HG03045 (cell line): ENCODE results near the gene PPP2R3A.
"Not testable (repeated sequence)": the region's sequence is repeated elsewhere in the genome, so short reads cannot be mapped to it uniquely, and the experiment has no call there.

Experiments
- ATAC-seq: cut with Tn5 transposase; IDR thresholded peaks from one replicate; pipeline ENCODE4 v1.9.1; 2021; ENCODE audit warnings: mild to moderate bottlenecking, moderate library complexity; ENCODE audit not compliant: unreplicated experiment

Gene PPP2R3A

DNA sequence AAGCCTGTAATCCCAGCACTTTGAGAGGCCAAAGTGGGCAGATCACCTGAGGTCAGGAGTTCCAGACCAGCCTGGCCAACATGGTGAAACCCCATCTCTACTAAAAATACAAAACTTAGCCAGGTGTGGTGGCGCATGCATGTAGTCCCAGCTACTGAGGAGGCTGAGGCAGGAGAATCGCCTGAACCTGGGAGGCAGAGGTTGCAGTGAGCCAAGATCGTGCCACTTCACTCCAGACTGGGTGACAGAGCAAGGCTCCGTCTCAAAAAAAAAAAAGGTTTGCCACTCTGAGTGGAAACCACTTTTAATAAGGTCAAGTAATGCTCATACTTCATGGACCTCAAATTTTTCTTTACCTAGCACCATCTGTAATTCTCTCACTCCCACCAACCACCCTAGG is 178.9 kb downstream of the PPP2R3A start:
- ATAC-seq, result not testable (repeated sequence)

DNA sequence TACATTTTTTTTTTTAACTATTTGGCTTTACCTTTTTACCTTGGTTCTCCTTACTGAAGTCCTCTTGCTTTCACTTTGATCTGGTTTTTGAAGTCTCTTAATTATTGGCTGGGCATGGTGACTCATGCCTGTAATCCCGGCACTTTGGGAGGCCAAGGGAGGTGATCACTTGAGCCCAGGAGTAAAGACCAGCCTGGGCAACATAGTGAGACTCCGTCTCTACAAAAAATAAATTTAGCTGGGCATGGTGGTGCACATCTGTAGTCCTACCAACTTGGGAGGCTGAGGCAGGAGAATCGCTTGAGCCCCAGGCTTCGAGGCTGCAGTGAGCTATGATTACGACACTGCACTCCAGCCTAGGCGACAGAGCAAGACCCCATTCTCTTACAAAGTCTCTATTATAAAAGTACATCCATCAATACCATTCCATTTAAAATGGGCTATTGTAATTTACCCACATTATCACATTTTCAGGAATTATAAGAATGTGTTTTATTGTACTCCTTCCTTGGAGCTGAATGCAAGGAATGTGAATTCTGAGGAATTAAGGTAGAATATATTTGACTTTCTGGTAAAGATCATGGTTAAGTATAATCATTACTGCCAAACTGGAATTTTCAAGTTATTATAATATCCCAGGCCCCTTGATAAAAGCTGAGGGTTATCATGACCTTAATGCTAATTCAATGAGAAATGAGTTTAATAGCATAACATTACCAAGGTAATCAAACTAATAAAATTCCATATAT is 181.6 kb downstream of the PPP2R3A start:
- ATAC-seq, result no peak

DNA sequence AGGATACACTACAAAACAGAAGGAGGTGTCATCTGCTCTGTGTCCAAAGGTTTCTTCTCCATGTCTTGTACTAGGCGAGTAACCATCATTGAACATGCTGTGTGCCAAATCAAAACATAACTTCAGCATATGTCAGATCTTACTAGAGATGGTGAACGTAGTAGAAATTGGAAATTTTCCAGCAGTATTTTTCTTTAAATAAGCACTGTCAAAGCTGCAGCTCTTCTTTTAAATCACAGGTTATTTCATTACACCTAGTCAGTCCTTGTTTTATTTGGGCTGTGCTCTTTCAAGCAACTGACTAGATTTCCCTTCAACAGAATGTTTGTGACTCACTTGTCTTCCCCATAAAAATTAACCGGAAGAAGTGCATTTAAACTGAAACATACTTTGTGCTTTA is 184.1 kb downstream of the PPP2R3A start:
- no peak for ATAC-seq

DNA sequence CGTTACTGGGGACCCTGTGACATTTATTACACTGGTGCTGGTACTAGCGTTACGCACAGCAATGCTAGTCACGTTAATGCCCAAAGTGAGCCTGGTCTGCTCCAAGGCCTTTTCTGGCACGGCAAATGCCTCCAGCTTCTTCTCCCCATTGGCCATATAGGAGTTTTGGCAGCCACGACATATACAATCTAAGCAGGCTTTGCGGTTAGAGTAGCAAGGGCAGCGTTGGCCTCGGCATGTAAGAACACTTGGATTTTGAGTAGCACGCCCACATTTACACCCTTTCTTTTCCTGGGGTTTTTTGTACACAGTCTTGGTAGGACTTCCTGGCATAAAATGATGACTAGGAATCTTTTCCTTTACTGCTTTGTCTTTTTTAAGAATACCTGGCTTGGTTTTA is 185.7 kb downstream of the PPP2R3A start:
- ATAC-seq, result no peak

DNA sequence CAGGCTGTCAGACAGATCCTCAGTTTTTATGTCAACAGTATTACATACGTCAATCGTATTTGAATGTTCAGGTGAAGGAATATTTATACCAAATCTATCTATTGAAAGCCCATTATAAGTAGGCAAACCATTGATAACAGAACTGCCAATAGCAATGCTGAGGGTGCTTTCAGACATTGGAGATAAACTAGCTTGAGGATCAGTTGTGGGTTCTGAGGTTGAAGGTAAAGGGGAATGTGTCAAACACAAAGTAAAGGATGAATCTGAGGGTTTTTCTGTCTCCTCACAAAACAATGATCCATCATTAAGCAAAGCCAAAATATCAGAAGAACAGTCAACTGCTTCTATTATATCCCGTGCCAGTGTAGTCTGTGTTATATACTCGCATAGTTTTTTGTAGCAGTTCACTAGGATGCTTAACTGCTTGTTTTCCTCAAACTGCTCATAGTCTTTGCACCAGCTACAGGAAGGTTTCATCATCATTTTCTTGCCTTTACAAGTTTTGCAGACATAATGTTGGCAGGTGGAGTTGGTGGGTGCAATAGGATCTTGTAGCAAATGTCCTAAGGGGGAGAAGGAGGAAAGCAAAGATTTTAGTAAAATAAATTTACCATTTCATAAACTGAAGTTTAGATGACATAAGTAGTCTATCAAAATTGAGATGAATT is 186.8 kb downstream of the PPP2R3A start:
- ATAC-seq, result no peak

DNA sequence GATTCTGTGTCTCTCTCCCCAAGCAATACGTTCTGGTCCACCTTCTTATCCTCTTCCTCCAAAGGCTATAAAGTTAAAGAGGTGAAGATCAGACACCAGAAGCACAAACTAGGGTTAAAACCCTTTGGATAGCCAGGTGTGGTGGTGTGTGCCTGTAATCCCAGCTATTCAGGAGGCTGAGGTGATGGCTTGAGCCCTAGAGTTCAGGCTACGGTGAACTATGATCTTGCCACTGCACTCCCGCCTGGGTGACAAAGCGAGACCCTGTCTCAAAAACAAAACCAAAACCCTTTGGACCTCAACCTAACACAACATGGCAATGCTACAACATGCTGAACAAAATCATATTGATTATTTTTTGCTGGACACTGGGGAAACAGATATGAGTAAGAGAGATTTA is 187.4 kb downstream of the PPP2R3A start:
- ATAC-seq, result no peak

DNA sequence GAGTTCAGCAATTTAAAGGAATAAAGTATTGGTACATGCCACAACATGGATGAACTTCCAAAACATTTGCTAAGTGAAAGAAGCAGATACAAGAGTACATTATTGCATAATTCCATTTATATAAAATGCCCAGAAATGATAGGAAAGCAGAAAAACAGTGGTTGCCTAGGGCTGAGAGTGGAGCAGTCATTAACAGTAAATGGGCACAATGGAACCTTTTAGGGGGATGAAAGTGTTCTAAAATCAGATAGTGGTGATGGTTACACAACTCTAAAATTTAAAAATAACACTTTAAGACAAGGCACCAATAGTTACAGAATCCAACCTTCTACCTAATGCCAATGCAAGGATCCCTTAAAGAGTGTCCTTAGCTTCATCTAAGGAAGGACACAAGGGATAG is 196.0 kb downstream of the PPP2R3A start:
- ATAC-seq, result no peak

DNA sequence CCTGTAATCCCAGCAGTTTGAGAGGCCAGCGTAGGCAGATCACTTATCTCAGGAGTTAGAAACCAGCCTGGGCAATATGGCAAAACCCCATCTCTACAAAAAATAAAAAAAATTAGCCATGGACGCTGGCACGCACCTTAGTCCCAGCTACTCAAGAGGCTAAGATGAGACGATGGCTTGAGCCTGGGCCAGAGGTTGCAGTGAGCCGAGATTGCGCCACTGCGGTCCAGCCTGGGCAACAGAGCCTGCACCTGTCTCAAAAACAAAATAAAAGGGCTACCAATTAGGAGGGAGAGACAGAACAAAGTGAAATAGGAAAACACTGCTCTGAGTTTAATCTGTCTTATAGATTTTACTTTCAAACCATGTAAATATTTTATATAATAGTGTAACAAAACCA is 196.8 kb downstream of the PPP2R3A start:
- ATAC-seq, result no peak

DNA sequence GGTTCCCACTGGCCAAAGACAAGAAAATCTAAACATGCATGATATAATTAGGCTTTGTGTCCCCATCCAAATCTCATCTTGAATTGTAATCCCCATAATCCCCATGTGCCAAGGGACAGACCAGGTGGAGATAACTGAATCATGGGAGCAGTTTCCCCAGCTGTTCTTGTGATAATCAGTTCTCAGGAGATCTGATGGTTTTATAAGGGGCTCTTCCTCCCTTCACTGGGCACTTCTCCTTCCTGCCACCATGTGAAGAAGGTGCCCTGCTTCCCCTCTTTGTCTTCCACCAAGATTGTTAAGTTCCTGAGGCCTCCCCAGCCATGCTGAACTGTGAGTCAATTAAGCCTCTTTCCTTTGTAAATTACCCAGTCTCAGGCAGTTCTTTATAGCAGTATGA is 198.1 kb downstream of the PPP2R3A start:
- not testable (repeated sequence) for ATAC-seq

DNA sequence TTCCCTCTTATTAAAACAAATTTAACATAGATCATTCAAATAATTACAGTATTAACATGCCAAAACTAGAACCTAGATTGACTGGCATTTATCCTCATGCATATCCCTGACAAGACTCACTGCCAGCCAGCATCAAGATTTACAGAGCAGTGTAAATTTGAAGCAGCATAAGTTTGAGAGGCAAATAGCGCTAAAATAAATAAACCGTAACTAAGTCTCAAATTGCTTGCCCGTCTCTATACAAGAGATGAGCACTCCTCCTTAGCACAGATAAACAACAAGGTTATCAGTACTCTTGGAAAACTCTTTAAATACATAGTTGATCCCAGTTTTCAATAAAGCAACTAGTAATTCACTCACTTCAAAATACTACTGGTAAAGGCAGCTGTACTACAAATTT is 201.0 kb downstream of the PPP2R3A start:
- no peak for ATAC-seq

DNA sequence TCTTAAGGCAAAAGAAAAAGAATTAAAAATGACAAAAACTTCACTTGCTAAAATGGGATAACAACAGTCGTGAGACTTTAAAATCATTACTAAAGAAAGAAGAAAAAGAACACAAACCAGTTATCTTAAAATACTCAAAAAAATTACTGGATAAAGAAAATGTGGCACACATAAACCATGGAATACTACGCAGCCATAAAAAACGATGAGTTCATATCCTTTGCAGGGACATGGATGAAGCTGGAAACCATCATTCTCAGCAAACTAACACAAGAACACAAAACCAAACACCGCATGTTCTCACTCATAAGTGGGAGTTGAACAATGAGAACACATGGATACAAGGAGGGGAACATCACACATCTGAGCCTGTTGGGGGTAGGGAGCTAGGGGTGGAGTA is 202.7 kb downstream of the PPP2R3A start:
- not testable (repeated sequence) for ATAC-seq

DNA sequence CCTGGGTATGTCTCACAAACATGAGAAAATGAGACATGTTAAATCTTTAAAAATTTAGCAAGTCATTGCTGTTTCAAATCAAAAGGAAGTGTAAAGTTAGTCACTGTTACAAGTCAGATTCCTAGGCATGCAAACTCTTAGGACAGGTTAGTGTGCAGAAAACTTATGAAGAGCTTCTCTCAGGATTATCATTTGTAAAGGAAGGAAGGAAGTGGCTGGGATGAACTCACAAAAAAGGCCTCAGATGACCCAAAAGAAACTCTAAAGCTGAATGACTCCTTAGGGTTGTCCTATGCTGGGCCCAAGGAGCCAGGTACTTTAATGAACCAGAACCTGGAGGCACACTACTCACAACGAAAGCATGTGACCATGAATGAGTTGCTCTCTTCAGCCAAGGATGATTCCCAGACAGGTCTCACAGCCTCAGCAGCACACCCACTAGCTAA is 205.6 kb downstream of the PPP2R3A start:
- no peak for ATAC-seq

DNA sequence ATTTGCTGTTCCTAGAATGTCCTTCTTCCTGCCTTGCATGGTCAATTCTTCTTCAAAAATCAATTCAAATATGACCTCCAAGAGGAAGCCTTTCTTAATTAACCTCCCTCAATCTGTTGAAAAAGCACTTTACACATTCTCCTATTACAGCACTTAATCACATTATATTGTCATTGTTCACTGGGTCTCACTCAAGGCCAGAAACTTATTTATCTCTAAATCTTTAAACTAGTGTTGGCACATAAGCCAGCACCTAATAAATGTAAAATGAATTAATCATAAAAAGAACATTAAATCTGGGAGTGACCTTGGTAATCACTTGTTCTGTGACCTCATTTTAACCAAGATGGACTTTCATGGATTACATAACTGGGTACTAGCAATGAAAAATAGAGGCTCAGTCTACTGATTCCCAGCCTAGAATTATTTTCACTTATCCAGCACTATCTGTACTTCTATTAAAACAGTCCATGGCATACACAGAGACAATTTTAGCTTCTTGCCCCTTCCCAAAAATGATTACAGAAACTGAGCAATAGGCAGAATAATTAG is 208.5 kb downstream of the PPP2R3A start:
- no peak for ATAC-seq

DNA sequence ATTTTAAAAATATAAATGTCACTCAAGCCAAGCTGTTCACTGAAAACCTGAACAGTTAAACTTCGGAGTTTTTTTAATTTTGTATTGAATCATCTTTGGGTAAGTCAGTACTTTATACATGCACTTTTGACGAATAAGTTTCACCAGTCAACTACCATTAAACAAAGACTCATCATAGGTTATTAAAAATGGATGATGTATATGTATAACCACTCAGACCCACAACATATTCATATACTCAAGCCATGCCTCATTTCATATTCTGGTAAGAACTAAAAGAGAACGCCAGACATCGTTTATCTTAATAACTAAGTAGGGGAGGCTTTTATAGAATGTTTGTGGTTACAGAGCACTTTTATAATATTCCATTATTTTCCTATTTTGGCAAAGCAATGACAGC is 212.3 kb downstream of the PPP2R3A start:
- no peak for ATAC-seq

DNA sequence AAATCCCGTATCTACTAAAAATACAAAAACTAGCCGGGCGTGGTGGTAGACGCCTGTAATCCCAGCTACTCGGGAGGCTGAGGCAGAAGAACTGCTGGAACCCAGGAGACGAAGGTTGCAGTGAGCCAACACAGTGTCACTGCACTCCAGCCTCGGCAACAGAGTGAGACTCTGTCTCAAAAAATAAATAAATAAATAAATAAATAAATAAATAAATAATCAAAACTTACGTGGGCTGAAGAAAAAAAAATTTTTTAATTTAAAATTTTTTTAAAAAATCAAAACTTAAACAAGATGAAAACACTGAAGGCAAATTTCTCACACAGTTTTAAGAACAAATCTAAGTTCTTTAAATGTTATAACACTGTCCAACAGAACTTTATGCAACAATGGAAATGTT is 216.2 kb downstream of the PPP2R3A start:
- ATAC-seq, result no peak

DNA sequence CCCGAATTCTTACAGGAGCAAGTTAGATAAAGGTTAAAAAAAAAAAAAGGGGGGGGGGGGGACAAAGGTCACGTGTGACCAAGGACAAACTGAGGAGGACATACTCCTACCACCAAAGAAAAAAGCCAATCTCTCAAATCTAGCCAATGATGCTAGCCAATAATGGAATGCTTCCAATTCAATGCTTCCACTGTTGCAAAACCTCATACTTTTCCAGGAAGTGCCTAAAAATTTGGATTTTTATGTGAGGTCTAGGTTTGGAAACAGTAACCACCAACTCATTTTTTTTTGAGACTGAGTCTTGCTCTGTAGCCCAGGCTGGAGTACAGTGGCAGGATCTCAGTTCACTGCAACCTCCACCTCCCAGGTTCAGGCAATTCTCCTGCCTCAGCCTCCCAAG is 219.2 kb downstream of the PPP2R3A start:
- no peak for ATAC-seq

DNA sequence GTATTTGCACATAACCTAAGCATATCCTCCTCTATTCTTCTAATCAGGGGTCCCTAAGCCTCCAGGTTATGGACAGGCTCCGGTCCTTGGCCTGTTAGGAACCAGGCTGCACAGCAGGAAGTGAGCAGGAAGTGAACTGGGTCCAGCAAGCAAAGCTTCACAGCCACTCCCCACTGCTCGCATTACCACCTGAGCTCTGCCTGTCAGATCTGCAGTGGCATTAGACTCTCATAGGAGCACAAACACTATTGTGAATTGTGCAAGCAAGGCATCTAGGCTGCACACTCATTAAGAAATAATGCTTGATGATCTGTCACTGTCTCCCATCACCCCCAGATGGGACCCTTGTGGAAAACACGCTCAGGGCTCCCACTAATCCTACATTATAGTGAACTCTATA is 220.8 kb downstream of the PPP2R3A start:
- no peak for ATAC-seq

DNA sequence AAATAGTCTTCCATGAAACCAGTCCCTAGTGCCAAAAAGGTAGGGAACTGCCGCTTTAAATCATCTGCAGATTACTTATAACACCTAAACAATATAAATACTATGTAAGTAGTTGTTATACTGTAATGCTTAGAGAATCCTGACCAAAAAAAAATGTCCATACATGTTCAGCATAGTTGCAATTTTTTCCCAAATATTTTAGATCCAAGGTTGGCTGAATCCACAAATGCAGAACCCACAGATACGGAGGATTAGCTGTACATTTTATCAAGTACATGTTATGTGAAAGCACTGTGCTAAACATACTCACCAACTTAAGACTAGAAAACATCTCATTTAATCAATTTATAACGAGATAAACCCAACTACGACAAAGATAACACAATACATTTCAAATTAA is 221.3 kb downstream of the PPP2R3A start:
- no peak for ATAC-seq

DNA sequence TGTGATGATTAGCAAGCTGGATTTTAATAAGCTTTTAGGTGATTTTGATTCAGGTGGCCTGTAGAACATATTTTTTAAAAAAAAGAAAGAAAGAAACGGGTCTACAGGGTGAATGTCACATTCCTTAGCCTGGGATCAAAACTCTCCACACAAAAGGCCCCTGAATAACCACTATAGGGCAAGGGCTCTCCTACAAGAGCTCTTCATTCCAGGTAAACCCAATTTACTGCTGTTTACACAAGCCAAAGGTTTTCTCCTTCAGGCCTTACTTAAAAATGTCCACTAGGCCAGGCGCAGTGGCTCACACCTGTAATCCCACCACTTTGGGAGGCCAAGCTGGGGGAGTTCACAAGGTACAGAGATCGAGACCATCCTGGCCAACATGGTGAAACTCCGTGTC is 222.3 kb downstream of the PPP2R3A start:
- no peak for ATAC-seq

DNA sequence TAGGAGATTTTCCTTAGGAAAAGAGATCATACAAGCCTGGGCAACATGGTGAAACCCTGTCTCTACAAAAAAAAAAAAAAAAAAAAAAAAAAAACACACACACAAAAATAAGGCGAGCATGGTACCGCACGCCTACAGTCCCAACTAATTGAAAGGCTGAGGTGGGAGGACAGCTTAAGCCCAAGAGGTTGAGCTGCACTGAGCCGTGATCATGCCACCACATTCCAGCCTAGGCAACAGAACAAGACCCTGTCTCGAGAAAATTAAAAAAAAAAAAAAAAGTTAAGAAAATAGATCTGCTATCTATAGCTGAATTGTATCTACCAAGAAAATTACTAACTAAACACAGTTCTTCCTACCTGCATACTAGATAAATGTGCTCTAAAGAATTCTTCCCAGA is 223.5 kb downstream of the PPP2R3A start:
- no peak for ATAC-seq

DNA sequence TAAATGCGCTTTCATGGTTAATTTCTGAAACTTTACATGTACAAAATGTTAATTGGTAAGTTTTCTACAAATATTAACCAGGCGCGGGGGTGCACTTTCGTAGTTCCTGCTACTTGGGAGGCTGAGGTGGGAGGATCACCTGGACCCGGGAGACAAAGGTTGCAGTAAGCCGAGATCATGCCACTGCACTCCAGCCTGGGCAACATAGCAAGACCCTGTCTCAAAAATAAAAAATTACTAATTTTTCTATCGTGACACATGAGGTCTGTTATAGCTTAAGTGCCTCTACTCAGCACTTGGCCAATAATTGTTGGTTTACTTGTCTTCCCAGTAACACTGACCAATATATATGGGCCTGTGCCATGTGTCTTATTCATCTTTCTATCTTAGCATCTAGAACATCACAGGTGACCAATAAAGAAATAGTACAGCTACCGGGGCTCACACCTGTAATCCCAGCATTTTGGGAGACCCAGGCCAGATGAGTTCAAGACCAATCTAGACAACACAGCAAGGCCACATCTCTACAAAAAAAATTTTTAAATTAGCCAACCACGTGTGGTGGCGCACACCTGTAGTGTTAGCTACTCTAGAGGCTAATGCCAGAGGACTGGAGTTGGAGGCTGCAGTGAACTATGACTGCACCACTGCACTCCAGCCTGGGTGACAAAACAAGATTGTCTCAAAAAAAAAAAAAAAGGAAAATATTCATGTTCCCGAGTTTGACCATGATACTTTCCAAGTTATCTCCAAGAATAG is 224.5 kb downstream of the PPP2R3A start:
- ATAC-seq, result no peak

DNA sequence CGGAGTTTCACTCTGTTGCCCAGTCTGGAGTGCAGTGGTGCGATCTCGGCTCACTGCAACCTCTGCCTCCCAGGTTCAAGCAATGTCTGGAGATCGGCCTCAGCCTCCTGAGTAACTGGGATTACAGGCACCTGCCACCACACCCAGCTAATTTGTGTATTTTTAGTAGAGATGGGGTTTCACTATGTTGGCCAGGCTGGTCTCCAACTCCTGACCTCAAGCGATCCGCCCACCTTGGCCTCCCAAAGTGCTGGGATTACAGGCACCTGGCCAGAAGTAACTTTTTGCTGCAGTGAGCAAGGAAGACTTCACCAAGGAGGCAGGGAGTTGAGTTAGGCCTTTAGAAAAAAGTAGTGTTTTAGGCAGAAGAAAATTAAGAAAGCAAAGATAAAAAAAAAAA is 226.7 kb downstream of the PPP2R3A start:
- ATAC-seq, result not testable (repeated sequence)
